SU-DHL-6 (cell line): ENCODE results near the gene KCNE4.

Experiments
- EZH2phosphoT487 ChIP-seq: fragments of 200-600 bp; sonication (generic), shearing (Covaris generic); conservative IDR thresholded peaks from 2 replicates; pipeline ENCODE4 v1.6.1; 2018; ENCODE audit warnings: mild to moderate bottlenecking, antibody characterized with exemption, low read length, moderate library complexity, mixed read lengths
- TF ChIP-seq, protein P1 (sequence below): fragments of 200-600 bp; sonication (generic); IDR thresholded peaks from one replicate; pipeline ENCODE4 v1.5.1; 2017; ENCODE audit warnings: antibody characterized with exemption, mild to moderate bottlenecking, low read length, moderate library complexity; ENCODE audit not compliant: insufficient read depth, poor library complexity, severe bottlenecking

DNA sequence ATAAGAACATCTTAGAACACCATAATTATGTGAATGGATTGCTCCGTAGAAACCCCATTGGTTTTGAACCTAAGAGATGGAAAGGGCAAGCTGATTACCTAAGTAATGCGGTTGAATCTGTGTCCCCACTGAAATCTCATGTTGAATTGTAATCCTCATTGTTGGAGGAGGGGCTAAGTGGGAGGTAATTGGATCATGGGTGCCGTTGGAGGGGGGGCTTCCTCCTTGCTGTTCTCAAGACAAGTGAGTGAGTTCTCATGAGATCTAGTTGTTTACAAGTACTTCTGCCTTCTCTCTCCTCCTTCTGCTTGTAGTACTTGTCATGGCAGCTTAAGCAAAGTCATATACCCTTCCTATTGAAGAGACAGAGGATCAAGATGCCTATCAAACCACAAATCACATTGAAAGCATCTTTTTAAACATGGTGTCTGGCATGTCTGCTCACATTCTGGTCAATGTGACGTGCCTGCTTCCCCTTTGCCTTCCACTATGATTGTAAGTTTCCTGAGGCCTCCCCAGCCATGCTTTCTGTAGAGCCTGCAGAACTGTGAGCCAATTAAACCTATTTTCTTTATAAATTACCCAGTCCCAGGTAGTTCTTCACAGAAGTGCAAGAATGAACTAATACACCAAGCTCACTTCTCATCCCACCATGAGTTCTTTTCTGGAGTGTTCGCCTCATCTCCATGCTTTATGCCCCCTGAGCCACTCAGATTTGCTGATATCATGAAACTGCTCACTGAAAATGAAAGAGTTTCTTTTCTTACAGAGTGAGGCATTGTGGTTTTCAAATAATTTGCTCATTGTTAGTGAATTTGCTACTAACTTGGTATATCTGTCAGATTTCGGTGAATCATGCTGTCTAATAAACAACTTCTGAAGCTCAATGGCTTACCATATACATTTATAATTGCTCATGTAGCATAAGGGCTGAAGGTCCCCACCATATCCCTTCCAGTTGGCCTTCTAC is 23.6 kb downstream of the KCNE4 start:
- TF ChIP-seq, protein P1, sequence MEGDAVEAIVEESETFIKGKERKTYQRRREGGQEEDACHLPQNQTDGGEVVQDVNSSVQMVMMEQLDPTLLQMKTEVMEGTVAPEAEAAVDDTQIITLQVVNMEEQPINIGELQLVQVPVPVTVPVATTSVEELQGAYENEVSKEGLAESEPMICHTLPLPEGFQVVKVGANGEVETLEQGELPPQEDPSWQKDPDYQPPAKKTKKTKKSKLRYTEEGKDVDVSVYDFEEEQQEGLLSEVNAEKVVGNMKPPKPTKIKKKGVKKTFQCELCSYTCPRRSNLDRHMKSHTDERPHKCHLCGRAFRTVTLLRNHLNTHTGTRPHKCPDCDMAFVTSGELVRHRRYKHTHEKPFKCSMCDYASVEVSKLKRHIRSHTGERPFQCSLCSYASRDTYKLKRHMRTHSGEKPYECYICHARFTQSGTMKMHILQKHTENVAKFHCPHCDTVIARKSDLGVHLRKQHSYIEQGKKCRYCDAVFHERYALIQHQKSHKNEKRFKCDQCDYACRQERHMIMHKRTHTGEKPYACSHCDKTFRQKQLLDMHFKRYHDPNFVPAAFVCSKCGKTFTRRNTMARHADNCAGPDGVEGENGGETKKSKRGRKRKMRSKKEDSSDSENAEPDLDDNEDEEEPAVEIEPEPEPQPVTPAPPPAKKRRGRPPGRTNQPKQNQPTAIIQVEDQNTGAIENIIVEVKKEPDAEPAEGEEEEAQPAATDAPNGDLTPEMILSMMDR, result no peak
- no peak for TF ChIP-seq EZH2phosphoT487
